Fibroblast of the aortic adventitia (primary cell): ENCODE data around the gene NAV2. TPM values are rescaled to one million over a fixed set of nuclear protein-coding genes. Genes with fewer than 3 reads are reported as not detected.
A peak's percentile ranks its signal among the peaks of the same experiment; 100 is the strongest.
"Not testable (repeated sequence)": the region's sequence is repeated elsewhere in the genome, so short reads cannot be mapped to it uniquely, and the experiment has no call there.

ENCODE experiments used
- DNase-seq: peaks from one replicate; pipeline ENCODE4 v3.0.0-alpha.2; 2010; ENCODE audit warnings: low read depth
- H3K4me3 ChIP-seq: 2 replicates; pipeline ENCODE4 v1.5.1; 2011; ENCODE audit warnings: low read depth, mild to moderate bottlenecking, control low read depth, low read length, moderate library complexity
- CTCF ChIP-seq: IDR thresholded peaks from 2 replicates; pipeline ENCODE4 v1.5.1; 2011; ENCODE audit warnings: mild to moderate bottlenecking, low read length, control low read depth, inconsistent platforms; ENCODE audit not compliant: insufficient read depth
- total RNA-seq: library from RNA; depleted of rRNA; stranded (reverse); fragments of >200 nt; gene quantifications from 2 replicates; pipeline ENCODE4 v1.2.3, GENCODE V29; 2012; ENCODE audit warnings: low replicate concordance

NAV2 gene
- total RNA-seq, 1 donor, result 44.6 TPM

- DNase-seq, result no peak
- no peak for TF ChIP-seq CTCF
- H3K4me3 ChIP-seq, result no peak overlapping the region
Observed at GRCh38 chr11:20005747-20006146, 293.1 kb downstream of the NAV2 start.

- not testable (repeated sequence) for H3K4me3 ChIP-seq, DNase-seq
Observed at GRCh38 chr11:20006618-20007017, 294.0 kb downstream of the NAV2 start.

- no peak overlapping the region for H3K4me3 ChIP-seq
- no peak for DNase-seq
- TF ChIP-seq CTCF, result no peak
Observed at GRCh38 chr11:20007386-20007785, 294.7 kb downstream of the NAV2 start.

DNA sequence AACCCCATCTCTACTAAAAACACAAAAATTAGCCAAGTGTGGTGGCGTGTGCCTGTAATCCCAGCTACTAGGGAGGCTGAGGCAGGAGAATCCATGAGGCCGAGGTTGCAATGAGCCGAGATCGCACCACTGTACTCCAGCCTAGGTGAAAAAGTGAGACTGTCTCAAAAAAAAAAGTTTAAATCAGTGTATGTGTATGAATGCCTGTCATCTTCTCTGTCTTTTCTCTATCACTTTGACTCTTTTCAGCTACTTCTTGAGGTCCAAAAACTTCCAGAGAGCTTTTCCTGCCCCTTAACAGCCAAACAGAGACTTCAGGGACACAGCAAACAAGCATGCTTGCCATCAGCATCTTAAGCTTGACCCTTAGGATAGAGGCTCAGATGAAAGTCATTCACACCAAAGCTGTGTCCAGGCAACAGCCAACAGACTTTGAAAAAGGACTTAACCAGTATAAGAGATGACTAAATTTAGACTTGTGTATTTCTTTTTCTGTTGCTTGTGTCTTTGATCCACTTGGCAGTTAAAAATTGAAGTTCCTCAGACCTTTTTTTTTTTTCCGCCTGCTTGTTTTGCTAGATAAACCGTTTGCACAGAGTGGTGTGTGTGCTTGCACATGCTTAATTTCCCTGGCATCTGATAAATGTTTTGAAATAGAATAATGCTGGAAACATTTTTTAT is 295.7 kb downstream of the NAV2 start:
- DNase-seq, result peak; percentile 25
- no peak for TF ChIP-seq CTCF
- no peak overlapping the region for H3K4me3 ChIP-seq

- no peak for TF ChIP-seq CTCF
- DNase-seq, result no peak
- H3K4me3 ChIP-seq, result no peak overlapping the region
Observed at GRCh38 chr11:20008871-20009644, 296.4 kb downstream of the NAV2 start.

GRCh38 chr11:20010156-20010850 is 297.7 kb downstream of the NAV2 start:
- H3K4me3 ChIP-seq, result no peak overlapping the region
- TF ChIP-seq CTCF, result no peak
- DNase-seq, result no peak

DNA sequence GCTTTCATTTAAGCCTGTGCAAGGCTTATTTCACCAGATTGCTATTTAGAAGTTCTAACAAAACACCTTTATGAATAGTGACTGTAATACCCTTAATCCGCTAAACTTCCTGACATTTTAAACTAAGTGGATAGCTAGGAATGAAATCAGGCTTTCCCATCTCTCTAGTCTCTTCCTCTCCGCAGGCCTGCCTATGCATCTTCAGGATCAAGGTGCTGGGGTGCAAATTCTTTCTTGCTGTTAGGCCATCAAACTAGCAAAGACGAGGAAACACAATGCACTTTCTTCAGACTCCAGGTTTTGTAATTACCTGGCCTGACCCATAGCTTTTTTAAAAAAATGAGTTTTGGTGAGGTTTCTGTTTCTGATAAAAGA is 298.2 kb downstream of the NAV2 start:
- no peak overlapping the region for H3K4me3 ChIP-seq
- DNase-seq, result no peak
- TF ChIP-seq CTCF, result no peak
